ENCODE measurements around the gene ZNF132.
A peak's percentile ranks its signal among the peaks of the same experiment; 100 is the strongest.
"Not testable (repeated sequence)": the region's sequence is repeated elsewhere in the genome, so short reads cannot be mapped to it uniquely, and the experiment has no call there.

ZNF132 gene

GRCh38 chr19:58439576-58440554 lies at the start of gene ZNF132:
Gene ZNF132 (minus strand): TSS chr19:58440153. CDS start chr19:58439821, 332 bp downstream.
- DNase-seq (ENCODE audit: low read depth in 2 of 3, low spot score in 2 of 3) = peak; percentile 63 to 88 (median 80)

GRCh38 chr19:58484349-58484748 lies 44.4 kb upstream of the ZNF132 start:
- DNase-seq (ENCODE audit: low read depth in 2 of 3, low spot score in 2 of 3) = not testable (repeated sequence)

- DNase-seq (ENCODE audit: low read depth in 2 of 3, low spot score in 2 of 3) = no peak
Measured at GRCh38 chr19:58483776-58484175, 43.8 kb upstream of the ZNF132 start.

GRCh38 chr19:58482372-58482771 lies 42.4 kb upstream of the ZNF132 start:
- no peak for DNase-seq (ENCODE audit: low read depth in 2 of 3, low spot score in 2 of 3)

GRCh38 chr19:58480831-58481230 lies 40.9 kb upstream of the ZNF132 start:
- no peak for DNase-seq (ENCODE audit: low read depth in 2 of 3, low spot score in 2 of 3)

- DNase-seq (ENCODE audit: low read depth in 2 of 3, low spot score in 2 of 3) = no peak
Measured at GRCh38 chr19:58480481-58480830, 40.5 kb upstream of the ZNF132 start.

GRCh38 chr19:58479736-58480480 lies 40.0 kb upstream of the ZNF132 start:
- DNase-seq (ENCODE audit: low read depth in 2 of 3, low spot score in 2 of 3) = no peak

GRCh38 chr19:58479303-58479702 lies 39.4 kb upstream of the ZNF132 start:
- no peak for DNase-seq (ENCODE audit: low read depth in 2 of 3, low spot score in 2 of 3)

GRCh38 chr19:58477871-58478270 lies 37.9 kb upstream of the ZNF132 start:
- DNase-seq (ENCODE audit: low read depth in 2 of 3, low spot score in 2 of 3) = no peak

GRCh38 chr19:58477130-58477529 lies 37.2 kb upstream of the ZNF132 start:
- no peak for DNase-seq (ENCODE audit: low read depth in 2 of 3, low spot score in 2 of 3)

- no peak for DNase-seq (ENCODE audit: low read depth in 2 of 3, low spot score in 2 of 3)
Measured at GRCh38 chr19:58476498-58477015, 36.6 kb upstream of the ZNF132 start.

- DNase-seq (ENCODE audit: low read depth in 2 of 3, low spot score in 2 of 3) = peak; percentile 84 to 94 (median 87)
Measured at GRCh38 chr19:58475714-58476497, 36.0 kb upstream of the ZNF132 start, which contains the start of gene ZNF446. Gene ZNF446 (plus strand): TSS chr19:58476352. CDS start chr19:58477219, 867 bp downstream.

GRCh38 chr19:58474997-58475713 lies 35.2 kb upstream of the ZNF132 start:
- peak in 1 of 3 experiments; percentile 40 for DNase-seq (ENCODE audit: low read depth in 2 of 3, low spot score in 2 of 3)

GRCh38 chr19:58474291-58474996 lies 34.5 kb upstream of the ZNF132 start:
- DNase-seq (ENCODE audit: low read depth in 2 of 3, low spot score in 2 of 3) = no peak

GRCh38 chr19:58473775-58474174 lies 33.8 kb upstream of the ZNF132 start:
- DNase-seq (ENCODE audit: low read depth in 2 of 3, low spot score in 2 of 3) = no peak

- DNase-seq (ENCODE audit: low read depth in 2 of 3, low spot score in 2 of 3) = no peak
Measured at GRCh38 chr19:58471736-58472135, 31.8 kb upstream of the ZNF132 start.

GRCh38 chr19:58470837-58471543 lies 31.0 kb upstream of the ZNF132 start:
- not testable (repeated sequence) for DNase-seq (ENCODE audit: low read depth in 2 of 3, low spot score in 2 of 3)

- DNase-seq (ENCODE audit: low read depth in 2 of 3, low spot score in 2 of 3) = no peak
Measured at GRCh38 chr19:58469241-58470013, 29.5 kb upstream of the ZNF132 start.

Data from activated CD8-positive, alpha-beta memory T cell treated with anti-CD3 and anti-CD28 coated beads for 48 hours (primary cell).